Subcutaneous adipose tissue (tissue), 4 donors: ENCODE measurements around the gene KMT2A. TPM values are rescaled to one million over a fixed set of nuclear protein-coding genes. Genes with fewer than 3 reads are reported as not detected.

ENCODE experiments used
- total RNA-seq, 4 donors: library from RNA; depleted of rRNA; stranded (reverse); fragments of >200 nt; gene quantifications; one replicate each; pipeline ENCODE4 v1.1.0, GENCODE V29; 2016
- TF ChIP-seq, protein P1 (sequence below): fragments of 450-650 bp; IDR thresholded peaks from one replicate; pipeline ENCODE4 v1.5.1; 2016; ENCODE audit warnings: low read depth, mild to moderate bottlenecking, control low read depth, antibody characterized with exemption, moderate library complexity

Gene KMT2A
- total RNA-seq, 4 donors from 2014 or later: 62.2 to 81.0 (median 69.8) TPM

- TF ChIP-seq, protein P1, sequence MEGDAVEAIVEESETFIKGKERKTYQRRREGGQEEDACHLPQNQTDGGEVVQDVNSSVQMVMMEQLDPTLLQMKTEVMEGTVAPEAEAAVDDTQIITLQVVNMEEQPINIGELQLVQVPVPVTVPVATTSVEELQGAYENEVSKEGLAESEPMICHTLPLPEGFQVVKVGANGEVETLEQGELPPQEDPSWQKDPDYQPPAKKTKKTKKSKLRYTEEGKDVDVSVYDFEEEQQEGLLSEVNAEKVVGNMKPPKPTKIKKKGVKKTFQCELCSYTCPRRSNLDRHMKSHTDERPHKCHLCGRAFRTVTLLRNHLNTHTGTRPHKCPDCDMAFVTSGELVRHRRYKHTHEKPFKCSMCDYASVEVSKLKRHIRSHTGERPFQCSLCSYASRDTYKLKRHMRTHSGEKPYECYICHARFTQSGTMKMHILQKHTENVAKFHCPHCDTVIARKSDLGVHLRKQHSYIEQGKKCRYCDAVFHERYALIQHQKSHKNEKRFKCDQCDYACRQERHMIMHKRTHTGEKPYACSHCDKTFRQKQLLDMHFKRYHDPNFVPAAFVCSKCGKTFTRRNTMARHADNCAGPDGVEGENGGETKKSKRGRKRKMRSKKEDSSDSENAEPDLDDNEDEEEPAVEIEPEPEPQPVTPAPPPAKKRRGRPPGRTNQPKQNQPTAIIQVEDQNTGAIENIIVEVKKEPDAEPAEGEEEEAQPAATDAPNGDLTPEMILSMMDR: no peak
Observed at GRCh38 chr11:118526688-118527087, 90.4 kb downstream of the KMT2A start.

- TF ChIP-seq, protein P1: no peak
Observed at GRCh38 chr11:118527109-118527508, 90.8 kb downstream of the KMT2A start, which contains the start of gene TTC36. TTC36 (plus strand) TSS chr11:118527474; CDS start chr11:118527495, 21 bp downstream.

GRCh38 chr11:118528511-118528910 is 92.2 kb downstream of the KMT2A start:
- TF ChIP-seq, protein P1: no peak

GRCh38 chr11:118529584-118530175 is 93.4 kb downstream of the KMT2A start:
- TF ChIP-seq, protein P1: no peak

DNA sequence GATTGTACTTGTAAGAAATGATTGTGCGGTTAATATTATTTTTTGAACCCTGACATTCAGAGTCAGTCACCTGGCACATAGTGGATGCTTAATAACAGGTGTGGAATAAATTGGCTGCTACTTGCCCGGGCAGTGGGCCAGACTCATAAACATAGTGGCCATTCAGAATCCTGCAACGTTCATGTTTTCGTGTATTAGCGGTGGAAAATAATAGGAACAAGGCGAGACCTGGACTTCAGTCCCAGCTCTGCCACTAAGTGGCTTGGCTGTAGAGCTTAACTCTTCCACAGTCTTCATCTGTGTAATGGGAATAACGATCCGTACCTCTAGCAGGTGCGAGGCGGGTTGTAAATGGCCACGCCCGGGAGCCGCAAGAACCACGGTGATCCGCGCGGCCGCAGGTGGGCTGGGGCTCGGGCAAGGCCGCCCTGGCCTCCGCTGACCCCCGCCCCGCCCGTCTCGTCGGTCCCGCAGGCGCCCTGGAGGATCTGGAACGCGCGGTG is 93.9 kb downstream of the KMT2A start:
- TF ChIP-seq, protein P1: no peak

DNA sequence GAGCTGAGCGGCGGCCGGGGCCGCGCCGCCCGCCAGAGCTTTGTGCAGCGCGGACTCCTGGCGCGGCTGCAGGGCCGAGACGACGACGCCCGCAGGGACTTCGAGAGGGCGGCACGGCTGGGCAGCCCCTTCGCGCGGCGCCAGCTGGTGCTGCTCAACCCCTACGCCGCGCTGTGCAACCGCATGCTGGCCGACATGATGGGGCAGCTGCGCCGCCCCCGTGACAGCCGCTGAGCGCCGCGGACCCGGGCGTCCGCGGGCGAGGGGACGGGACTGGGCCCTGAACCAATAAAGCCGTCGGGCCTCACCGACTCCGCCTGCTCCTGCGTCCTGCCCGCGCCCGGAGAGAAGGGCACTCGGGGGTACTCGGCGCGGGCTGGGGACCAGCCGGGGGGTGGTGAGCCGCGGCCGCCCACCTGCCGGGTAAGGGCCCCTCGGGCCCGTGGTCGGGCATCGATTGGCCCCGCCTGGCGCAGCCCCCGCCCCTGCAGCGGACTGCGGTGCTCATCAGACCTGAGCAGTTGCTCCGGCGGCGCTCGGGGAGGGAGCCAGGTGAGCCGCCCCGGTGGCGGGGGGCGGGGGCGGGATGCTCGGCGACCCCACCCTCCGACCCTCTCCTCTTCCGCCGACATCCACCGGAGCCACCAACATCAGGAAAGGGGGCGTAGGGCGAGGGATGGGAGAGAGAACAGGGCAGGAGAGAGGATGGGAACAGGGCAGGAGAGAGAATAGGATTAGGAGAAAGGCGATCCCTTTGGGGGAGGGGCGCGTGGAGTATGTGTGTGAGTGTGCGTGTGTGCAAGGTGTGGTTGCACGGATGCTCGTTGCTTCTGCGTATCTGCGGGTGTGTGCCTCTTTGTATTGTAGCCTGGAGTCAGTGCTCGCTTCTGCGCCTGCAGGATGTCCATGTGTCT is 94.6 kb downstream of the KMT2A start, which contains the start of gene TMEM25:
TMEM25 (plus strand) TSS at position 510 of the 914 bp plus-strand sequence. CDS start 610 bp downstream, outside the sequence.
- TF ChIP-seq, protein P1: no peak

DNA sequence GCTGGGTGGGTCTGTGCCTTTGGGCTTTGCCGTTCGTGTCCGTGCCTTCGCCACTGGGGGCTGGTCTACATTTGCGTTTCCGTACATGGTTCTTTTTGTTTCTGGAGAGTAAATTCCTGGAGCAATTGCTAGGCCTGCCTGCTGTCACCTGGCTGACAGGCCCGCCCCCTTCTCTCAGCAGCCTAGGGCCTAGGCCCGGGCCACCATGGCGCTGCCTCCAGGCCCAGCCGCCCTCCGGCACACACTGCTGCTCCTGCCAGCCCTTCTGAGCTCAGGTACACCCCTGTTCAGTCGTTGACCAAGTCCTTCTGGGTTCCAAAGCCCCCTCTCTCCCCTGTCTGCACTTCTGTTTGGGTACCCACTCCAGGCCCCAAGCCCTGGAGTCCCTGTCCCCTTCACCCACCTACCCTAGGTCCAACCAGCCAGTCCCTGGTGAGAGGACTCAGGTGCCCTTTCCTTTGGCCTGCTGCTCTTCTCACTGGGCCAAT is 95.3 kb downstream of the KMT2A start:
- TF ChIP-seq, protein P1: no peak
